OCI-LY3 (cell line): ENCODE results near the gene TNRC6C.

Experiments
- CTCF ChIP-seq: fragments of 200-600, 300-600 bp; sonication (generic); IDR thresholded peaks from 2 replicates; pipeline ENCODE4 v1.5.1; 2014; ENCODE audit warnings: antibody characterized with exemption, low read length, low read depth
- EZH2phosphoT487 ChIP-seq: fragments of 200-600 bp; shearing (Covaris generic); IDR thresholded peaks from 2 replicates; pipeline ENCODE4 v1.6.1; 2018; ENCODE audit warnings: antibody characterized with exemption, mixed run types, low read depth

- TF ChIP-seq CTCF (no peak), EZH2phosphoT487 (no peak)
These were observed 143.0 kb downstream of the TNRC6C start for GRCh38 chr17:78101542-78101941.
